Neural cell (in vitro differentiated cells): ENCODE data around the gene GAL3ST3. TPM values are rescaled to one million over a fixed set of nuclear protein-coding genes. Genes with fewer than 3 reads are reported as not detected.

Experiments
- H2AFZ ChIP-seq: fragments of 200-600, 300-800 bp; sonication (generic), shearing (Covaris generic); 2 replicates; pipeline ENCODE4 v1.6.0; 2014; ENCODE audit warnings: low read depth, mild to moderate bottlenecking, antibody characterized with exemption, low read length, moderate library complexity
- H3F3A ChIP-seq: fragments of 200-600 bp; shearing (Covaris generic); 2 replicates; pipeline ENCODE4 v1.6.1; 2016; ENCODE audit warnings: mild to moderate bottlenecking, moderate library complexity, mixed read lengths, antibody characterized with exemption, low read length; ENCODE audit not compliant: insufficient read depth, poor library complexity, severe bottlenecking
- H3K27ac ChIP-seq: fragments of 200-600, 300-800 bp; sonication (generic), shearing (Covaris generic); 2 replicates; pipeline ENCODE4 v1.5.1; 2014; ENCODE audit warnings: mild to moderate bottlenecking, low read length, moderate library complexity
- H3K27me3 ChIP-seq: fragments of 300-800, 200-600 bp; sonication (generic), shearing (Covaris generic); 2 replicates; pipeline ENCODE4 v1.6.0; 2014; ENCODE audit warnings: mild to moderate bottlenecking, low read depth, low read length, moderate library complexity; ENCODE audit not compliant: insufficient read depth
- H3K36me3 ChIP-seq: fragments of 300-800, 200-600 bp; sonication (generic), shearing (Covaris generic); 2 replicates; pipeline ENCODE4 v1.5.1; 2014; ENCODE audit warnings: mild to moderate bottlenecking, antibody characterized with exemption, low read length, moderate library complexity; ENCODE audit not compliant: insufficient read depth
- H3K4me2 ChIP-seq: fragments of 300-800, 200-600 bp; sonication (generic), shearing (Covaris generic); 2 replicates; pipeline ENCODE4 v1.6.0; 2014; ENCODE audit warnings: mild to moderate bottlenecking, low read length
- H3K4me3 ChIP-seq: fragments of 300-800, 200-600 bp; sonication (generic), shearing (Covaris generic); 2 replicates; pipeline ENCODE4 v1.5.1; 2014; ENCODE audit warnings: mild to moderate bottlenecking, low read length, moderate library complexity
- H3K79me2 ChIP-seq: fragments of 200-600 bp; shearing (Covaris generic); replicated peaks from 2 replicates; pipeline ENCODE4 v1.6.0; 2014; ENCODE audit warnings: mild to moderate bottlenecking, low read length, moderate library complexity; ENCODE audit not compliant: insufficient read depth
- H3K9ac ChIP-seq: fragments of 300-800, 200-600 bp; sonication (generic), shearing (Covaris generic); 2 replicates; pipeline ENCODE4 v1.6.1; 2016; ENCODE audit warnings: mild to moderate bottlenecking, low read length, mixed read lengths
- H3K9me2 ChIP-seq: fragments of 200-600 bp; shearing (Covaris generic); 2 replicates; pipeline ENCODE4 v1.6.1; 2016; ENCODE audit warnings: mild to moderate bottlenecking, low read length, mixed read lengths; ENCODE audit not compliant: insufficient read depth
- H3K9me3 ChIP-seq: fragments of 200-600, 300-800 bp; sonication (generic), shearing (Covaris generic); 2 replicates; pipeline ENCODE4 v1.6.1; 2016; ENCODE audit warnings: mild to moderate bottlenecking, mixed run types, low read length, moderate library complexity, mixed read lengths
- H4K20me1 ChIP-seq: fragments of 200-600 bp; shearing (Covaris generic); 2 replicates; pipeline ENCODE4 v1.6.1; 2016; ENCODE audit warnings: mild to moderate bottlenecking, mixed run types; ENCODE audit not compliant: insufficient read depth
- EP300 ChIP-seq: fragments of 450-650 bp; conservative IDR thresholded peaks from 2 replicates; pipeline ENCODE4 v1.6.1; 2014; ENCODE audit warnings: antibody characterized with exemption, mild to moderate bottlenecking, moderate library complexity; ENCODE audit not compliant: poor library complexity, severe bottlenecking
- EZH2 ChIP-seq: fragments of 200-600, 300-800 bp; shearing (Covaris generic), sonication (generic); IDR thresholded peaks from 2 replicates; pipeline ENCODE4 v1.6.1; 2014; ENCODE audit warnings: antibody characterized with exemption, low read length, borderline replicate concordance, mild to moderate bottlenecking; ENCODE audit not compliant: insufficient read depth, poor library complexity, severe bottlenecking
- MXI1 ChIP-seq: fragments of 450-650 bp; conservative IDR thresholded peaks from 2 replicates; pipeline ENCODE4 v1.6.1; 2014; ENCODE audit warnings: antibody characterized with exemption, mild to moderate bottlenecking; ENCODE audit not compliant: poor library complexity, severe bottlenecking
- POLR2AphosphoS5 ChIP-seq: IDR thresholded peaks from 2 replicates; pipeline ENCODE4 v1.6.1; 2012
- RAD21 ChIP-seq: fragments of 450-650 bp; conservative IDR thresholded peaks from 2 replicates; pipeline ENCODE4 v1.6.1; 2014; ENCODE audit warnings: antibody characterized with exemption, mild to moderate bottlenecking, moderate library complexity
- SMC3 ChIP-seq: fragments of 450-650 bp; conservative IDR thresholded peaks from 2 replicates; pipeline ENCODE4 v1.6.1; 2014; ENCODE audit warnings: antibody characterized with exemption, mild to moderate bottlenecking, moderate library complexity; ENCODE audit not compliant: poor library complexity
- TAF1 ChIP-seq: IDR thresholded peaks from 2 replicates; pipeline ENCODE4 v1.6.1; 2012; ENCODE audit warnings: low read depth
- polyA plus RNA-seq: library from polyadenylated mRNA; depleted of rRNA; stranded (reverse); fragments of >200 nt; gene quantifications from 2 replicates; pipeline ENCODE4 v1.2.3, GENCODE V29; 2014
- TF ChIP-seq, protein P1 (sequence below): fragments of 450-650 bp; IDR thresholded peaks from 2 replicates; pipeline ENCODE4 v1.5.1; 2014; ENCODE audit warnings: antibody characterized with exemption, mild to moderate bottlenecking, moderate library complexity; ENCODE audit not compliant: poor library complexity, severe bottlenecking
- TF ChIP-seq, protein P2 (sequence below): IDR thresholded peaks from 2 replicates; pipeline ENCODE4 v1.6.1; 2012; ENCODE audit warnings: borderline replicate concordance

The GAL3ST3 gene
- polyA plus RNA-seq, 1 donor from 2014 or later, result 17.2 TPM

GRCh38 chr11:66090288-66090687 lies 41.3 kb upstream of the GAL3ST3 start:
- Histone ChIP-seq H3K9me3 (no peaks in the 10 kb centered on the region), H3K79me2 (peaks cover 12% of the 10 kb centered on the region), H3K9ac (no peak overlapping the region), H3K36me3 (no peaks in the 10 kb centered on the region), H3K4me2 (no peak overlapping the region), H3K27ac (no peak overlapping the region), H3K9me2 (no peaks in the 10 kb centered on the region), H4K20me1 (no peaks in the 10 kb centered on the region), H3F3A (no peaks in the 10 kb centered on the region), H3K4me3 (no peak overlapping the region), H3K27me3 (no peaks in the 10 kb centered on the region), H2AFZ (no peak overlapping the region)
- TF ChIP-seq POLR2AphosphoS5 (no peak), EZH2 (no peak), TAF1 (no peak), SMC3 (no peak), MXI1 (no peak), EP300 (no peak), RAD21 (no peak)
- TF ChIP-seq, protein P1, sequence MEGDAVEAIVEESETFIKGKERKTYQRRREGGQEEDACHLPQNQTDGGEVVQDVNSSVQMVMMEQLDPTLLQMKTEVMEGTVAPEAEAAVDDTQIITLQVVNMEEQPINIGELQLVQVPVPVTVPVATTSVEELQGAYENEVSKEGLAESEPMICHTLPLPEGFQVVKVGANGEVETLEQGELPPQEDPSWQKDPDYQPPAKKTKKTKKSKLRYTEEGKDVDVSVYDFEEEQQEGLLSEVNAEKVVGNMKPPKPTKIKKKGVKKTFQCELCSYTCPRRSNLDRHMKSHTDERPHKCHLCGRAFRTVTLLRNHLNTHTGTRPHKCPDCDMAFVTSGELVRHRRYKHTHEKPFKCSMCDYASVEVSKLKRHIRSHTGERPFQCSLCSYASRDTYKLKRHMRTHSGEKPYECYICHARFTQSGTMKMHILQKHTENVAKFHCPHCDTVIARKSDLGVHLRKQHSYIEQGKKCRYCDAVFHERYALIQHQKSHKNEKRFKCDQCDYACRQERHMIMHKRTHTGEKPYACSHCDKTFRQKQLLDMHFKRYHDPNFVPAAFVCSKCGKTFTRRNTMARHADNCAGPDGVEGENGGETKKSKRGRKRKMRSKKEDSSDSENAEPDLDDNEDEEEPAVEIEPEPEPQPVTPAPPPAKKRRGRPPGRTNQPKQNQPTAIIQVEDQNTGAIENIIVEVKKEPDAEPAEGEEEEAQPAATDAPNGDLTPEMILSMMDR, result no peak
- TF ChIP-seq, protein P2, sequence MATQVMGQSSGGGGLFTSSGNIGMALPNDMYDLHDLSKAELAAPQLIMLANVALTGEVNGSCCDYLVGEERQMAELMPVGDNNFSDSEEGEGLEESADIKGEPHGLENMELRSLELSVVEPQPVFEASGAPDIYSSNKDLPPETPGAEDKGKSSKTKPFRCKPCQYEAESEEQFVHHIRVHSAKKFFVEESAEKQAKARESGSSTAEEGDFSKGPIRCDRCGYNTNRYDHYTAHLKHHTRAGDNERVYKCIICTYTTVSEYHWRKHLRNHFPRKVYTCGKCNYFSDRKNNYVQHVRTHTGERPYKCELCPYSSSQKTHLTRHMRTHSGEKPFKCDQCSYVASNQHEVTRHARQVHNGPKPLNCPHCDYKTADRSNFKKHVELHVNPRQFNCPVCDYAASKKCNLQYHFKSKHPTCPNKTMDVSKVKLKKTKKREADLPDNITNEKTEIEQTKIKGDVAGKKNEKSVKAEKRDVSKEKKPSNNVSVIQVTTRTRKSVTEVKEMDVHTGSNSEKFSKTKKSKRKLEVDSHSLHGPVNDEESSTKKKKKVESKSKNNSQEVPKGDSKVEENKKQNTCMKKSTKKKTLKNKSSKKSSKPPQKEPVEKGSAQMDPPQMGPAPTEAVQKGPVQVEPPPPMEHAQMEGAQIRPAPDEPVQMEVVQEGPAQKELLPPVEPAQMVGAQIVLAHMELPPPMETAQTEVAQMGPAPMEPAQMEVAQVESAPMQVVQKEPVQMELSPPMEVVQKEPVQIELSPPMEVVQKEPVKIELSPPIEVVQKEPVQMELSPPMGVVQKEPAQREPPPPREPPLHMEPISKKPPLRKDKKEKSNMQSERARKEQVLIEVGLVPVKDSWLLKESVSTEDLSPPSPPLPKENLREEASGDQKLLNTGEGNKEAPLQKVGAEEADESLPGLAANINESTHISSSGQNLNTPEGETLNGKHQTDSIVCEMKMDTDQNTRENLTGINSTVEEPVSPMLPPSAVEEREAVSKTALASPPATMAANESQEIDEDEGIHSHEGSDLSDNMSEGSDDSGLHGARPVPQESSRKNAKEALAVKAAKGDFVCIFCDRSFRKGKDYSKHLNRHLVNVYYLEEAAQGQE, result no peak

DNA sequence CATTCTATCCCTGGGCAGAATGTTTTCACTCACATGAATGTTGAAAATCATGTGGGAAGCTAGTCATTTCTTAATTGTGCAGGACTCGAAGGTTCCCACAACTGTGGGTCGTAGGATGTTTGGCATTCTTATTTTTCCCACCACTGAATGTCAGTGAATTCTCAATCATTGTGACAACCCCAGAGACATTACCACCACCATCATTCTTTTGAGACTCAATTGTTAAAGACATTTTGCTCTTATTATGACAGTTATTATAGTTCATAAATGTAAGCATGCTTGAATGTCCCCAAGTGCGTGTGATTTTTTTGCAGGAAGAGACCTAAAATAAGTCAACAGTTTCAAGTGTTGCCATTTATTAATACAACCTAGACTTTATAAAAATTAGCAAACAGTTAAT lies 40.1 kb upstream of the GAL3ST3 start:
- no peaks in the 10 kb centered on the region for H3K9me3 ChIP-seq
- H3K4me3 ChIP-seq, result peak overlapping the region; percentile 0
- TF ChIP-seq EP300, result peak; percentile 91
- TF ChIP-seq, protein P1, result no peak
- peak; percentile 77 for TF ChIP-seq POLR2AphosphoS5
- H3K27me3 ChIP-seq, result no peaks in the 10 kb centered on the region
- H4K20me1 ChIP-seq, result no peaks in the 10 kb centered on the region
- no peak overlapping the region for H3K27ac ChIP-seq
- H3K9ac ChIP-seq, result no peak overlapping the region
- H3F3A ChIP-seq, result no peaks in the 10 kb centered on the region
- no peaks in the 10 kb centered on the region for H3K9me2 ChIP-seq
- H3K36me3 ChIP-seq, result no peaks in the 10 kb centered on the region
- H3K4me2 ChIP-seq, result no peak overlapping the region
- H3K79me2 ChIP-seq, result peaks cover 17% of the 10 kb centered on the region
- H2AFZ ChIP-seq, result no peak overlapping the region
